ENCODE data around the gene MSLN. TPM values are rescaled to one million over a fixed set of nuclear protein-coding genes. Genes with fewer than 3 reads are reported as not detected.

The MSLN gene
- total RNA-seq, 1 donor from 2014 or later: 93.3 TPM

DNA sequence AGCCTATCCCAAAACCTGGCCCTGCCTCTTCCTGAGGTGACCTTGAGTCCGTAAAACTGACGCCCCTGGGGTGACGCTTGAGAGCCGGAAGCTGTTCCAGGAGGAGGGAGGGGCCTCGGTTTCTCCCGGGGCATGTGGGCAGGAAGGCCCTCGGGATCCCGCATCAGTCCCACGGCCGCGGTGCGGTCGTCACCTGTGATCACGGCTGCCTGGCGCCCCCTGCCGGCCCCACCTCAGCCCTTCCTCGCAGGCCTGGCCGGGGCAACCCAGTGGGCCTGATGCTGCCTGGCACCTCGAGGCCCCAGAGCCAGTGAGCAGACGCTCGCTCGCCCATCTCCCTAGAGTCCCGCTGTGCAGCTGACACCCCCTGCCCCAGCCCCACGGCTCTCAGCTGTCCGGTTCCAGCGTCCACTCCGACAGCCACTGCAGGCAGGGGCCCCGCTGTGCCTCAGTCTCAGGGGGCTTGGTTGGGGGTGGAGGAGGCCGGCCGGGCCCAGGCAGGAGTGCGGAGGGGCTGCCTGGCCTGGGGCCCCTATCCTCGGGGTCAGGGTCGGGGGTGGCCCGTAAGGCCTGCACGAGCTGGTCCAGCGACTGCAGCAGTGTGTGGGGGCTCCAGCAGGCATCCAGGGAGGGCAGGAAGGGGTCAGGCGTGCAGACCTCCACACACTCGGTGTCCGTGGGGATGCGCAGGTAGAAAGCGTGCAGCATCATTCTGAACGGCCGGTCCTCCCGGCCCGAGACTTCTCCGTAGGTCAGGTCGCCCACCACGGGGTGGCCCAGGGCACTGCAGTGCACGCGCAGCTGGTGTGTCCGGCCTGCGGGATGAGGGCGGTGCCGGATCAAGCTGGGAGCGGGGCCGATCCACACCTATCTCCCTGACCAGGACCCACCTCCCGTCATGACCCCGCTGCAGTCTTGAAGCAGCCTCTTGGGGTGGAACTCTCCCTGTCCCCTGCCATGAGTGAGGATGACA lies 25.3 kb downstream of the MSLN start:
- TF ChIP-seq, protein P1, sequence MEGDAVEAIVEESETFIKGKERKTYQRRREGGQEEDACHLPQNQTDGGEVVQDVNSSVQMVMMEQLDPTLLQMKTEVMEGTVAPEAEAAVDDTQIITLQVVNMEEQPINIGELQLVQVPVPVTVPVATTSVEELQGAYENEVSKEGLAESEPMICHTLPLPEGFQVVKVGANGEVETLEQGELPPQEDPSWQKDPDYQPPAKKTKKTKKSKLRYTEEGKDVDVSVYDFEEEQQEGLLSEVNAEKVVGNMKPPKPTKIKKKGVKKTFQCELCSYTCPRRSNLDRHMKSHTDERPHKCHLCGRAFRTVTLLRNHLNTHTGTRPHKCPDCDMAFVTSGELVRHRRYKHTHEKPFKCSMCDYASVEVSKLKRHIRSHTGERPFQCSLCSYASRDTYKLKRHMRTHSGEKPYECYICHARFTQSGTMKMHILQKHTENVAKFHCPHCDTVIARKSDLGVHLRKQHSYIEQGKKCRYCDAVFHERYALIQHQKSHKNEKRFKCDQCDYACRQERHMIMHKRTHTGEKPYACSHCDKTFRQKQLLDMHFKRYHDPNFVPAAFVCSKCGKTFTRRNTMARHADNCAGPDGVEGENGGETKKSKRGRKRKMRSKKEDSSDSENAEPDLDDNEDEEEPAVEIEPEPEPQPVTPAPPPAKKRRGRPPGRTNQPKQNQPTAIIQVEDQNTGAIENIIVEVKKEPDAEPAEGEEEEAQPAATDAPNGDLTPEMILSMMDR (IDR thresholded peaks at IDR 0.05): peak; percentile 74
- intact Hi-C loops (cut with DNase I): loop anchor here (10.0 kb wide), 1 partner anchor 71 kb away; the partner anchor contains the start of gene METRN
- peaks cover 18% of the 10 kb centered on the region for H3K27me3 ChIP-seq
- no peak overlapping the region for H3K4me3 ChIP-seq
- ATAC-seq (peak; percentile 54), DNase-seq (peak; percentile 89)
- no peaks in the 10 kb centered on the region for H3K36me3 ChIP-seq
- H3K4me1 ChIP-seq: peaks cover 10% of the 10 kb centered on the region
- H3K9me3 ChIP-seq: no peaks in the 10 kb centered on the region
- H3K27ac ChIP-seq: no peak overlapping the region

DNA sequence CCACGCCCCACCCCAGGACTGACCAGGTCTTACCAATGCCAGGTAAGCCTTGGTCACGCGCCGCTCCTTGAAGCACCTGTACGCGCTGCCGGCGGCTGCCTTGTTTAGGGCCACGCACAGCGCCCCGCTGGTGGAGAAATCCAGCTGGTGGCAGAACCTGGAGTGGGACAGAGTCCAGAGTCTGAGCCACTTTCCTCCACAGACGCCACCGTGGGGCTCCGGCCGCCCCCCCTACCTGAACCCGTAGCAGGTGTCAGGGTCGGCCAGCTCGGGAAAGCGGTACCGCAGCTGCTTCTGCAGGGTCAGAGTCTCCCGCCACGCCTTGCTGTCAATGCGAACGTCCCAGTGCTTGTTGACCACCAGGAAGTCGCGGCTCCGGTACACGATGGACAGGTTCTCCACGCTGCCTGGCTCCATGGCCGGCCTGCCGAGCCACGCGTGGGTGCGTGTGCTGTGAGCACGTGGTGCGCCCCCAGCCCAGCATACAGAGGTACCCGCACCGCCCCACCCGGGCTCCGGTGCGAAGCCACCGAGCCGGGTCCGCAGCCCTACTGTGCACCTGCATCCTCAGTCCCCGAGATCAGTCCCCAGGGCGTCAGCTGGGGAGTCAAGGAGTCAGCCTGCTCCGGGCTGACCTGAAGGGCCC lies 26.9 kb downstream of the MSLN start:
- DNase-seq: no peak
- Histone ChIP-seq H3K4me1 (peaks cover 10% of the 10 kb centered on the region), H3K36me3 (no peaks in the 10 kb centered on the region)

DNA sequence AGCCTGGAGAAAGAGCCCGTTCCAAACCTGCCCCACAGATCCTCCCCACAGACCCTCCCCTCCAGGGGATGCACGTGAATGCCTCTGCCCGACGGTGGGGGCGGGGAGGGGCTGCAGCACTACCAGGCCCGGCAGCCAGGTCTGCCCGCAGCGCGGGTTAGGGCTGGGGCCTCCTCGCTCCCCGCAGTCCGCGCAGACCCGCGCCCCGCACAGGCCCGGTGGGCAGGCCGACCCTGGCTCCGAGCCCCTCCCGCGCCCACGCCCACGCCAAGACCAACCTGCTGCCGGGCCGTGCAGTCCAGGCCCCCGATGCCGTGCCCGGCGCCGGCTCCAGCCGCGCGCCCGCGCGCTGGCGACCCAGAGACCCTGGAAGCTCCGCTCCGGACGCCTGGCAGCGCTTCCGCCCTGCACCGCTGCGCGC lies 27.5 kb downstream of the MSLN start, which contains the start of gene RPUSD1:
RPUSD1 (minus strand) TSS at position 404 of the 421 bp plus-strand sequence. CDS start 644 bp downstream, outside the sequence.
- ATAC-seq: peak; percentile 1

More for the DNA sequence above, 26.9 kb downstream of the MSLN start:
- Histone ChIP-seq H3K27ac (peak overlapping the region; percentile 77), H3K4me3 (peak overlapping the region; percentile 72), H3K9me3 (no peaks in the 10 kb centered on the region), H3K27me3 (peaks cover 12% of the 10 kb centered on the region)
- ATAC-seq: no peak
- intact Hi-C loops (cut with DNase I): loop anchor here (10.0 kb wide), 1 partner anchor 73 kb away; the partner anchor contains the start of gene METRN
- TF ChIP-seq, protein P1 (IDR thresholded peaks at IDR 0.05): no peak

DNA sequence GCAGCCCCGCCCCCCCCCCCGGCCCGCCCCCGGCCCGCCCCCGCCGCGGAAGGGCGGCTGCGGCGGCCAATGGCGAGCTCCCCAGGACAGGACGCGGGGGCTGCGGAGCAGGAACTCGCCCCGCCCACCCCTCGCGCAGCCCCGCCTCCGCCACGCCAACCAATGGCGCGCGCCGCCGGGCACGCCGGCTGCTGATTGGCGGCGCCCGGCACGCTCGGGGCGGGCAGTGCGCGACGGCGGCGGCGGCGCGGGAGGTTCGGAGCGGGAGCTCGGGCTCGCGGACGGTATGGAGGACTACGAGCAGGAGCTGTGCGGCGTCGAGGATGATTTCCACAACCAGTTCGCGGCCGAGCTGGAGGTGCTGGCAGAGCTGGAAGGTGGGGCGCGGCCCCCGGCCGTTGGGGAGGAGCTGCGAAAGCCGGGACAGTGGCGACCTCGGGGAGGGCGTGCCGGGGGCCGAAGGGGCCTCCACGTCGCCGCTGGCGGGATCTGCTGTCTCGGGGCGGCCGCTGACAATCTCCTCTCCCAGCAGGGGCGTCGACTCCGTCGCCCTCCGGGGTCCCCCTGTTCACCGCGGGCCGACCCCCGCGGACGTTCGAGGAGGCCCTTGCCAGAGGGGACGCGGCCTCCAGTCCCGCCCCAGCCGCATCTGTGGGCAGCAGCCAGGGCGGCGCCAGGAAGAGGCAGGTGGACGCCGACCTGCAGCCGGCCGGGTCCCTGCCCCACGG lies 28.0 kb downstream of the MSLN start, which contains the start of gene CHTF18:
CHTF18 (plus strand) TSS at position 222 of the 728 bp plus-strand sequence; CDS start at position 287, 65 bp downstream.
- TF ChIP-seq, protein P1 (IDR thresholded peaks at IDR 0.05): no peak
- intact Hi-C loops (cut with DNase I): loop anchor here (10.0 kb wide), 1 partner anchor 74 kb away; the partner anchor contains the start of gene METRN
- DNase-seq (peak; percentile 96), ATAC-seq (peak; percentile 93)
- Histone ChIP-seq H3K36me3 (no peaks in the 10 kb centered on the region), H3K27ac (peak within 1 kb of the TSS; percentile 77), H3K4me1 (peaks cover 10% of the 10 kb centered on the region), H3K27me3 (peaks cover 2% of the 10 kb centered on the region), H3K9me3 (no peaks in the 10 kb centered on the region), H3K4me3 (peak within 1 kb of the TSS; percentile 81)

More for the DNA sequence above, 27.5 kb downstream of the MSLN start, which contains the start of gene RPUSD1:
- peaks cover 7% of the 10 kb centered on the region for H3K27me3 ChIP-seq
- DNase-seq: peak; percentile 75
- H3K4me3 ChIP-seq: peak within 1 kb of the TSS; percentile 81
- no peaks in the 10 kb centered on the region for H3K36me3 ChIP-seq
- H3K4me1 ChIP-seq: peaks cover 10% of the 10 kb centered on the region
- intact Hi-C loops (cut with DNase I): loop anchor here (10.0 kb wide), 1 partner anchor 73 kb away; the partner anchor contains the start of gene METRN
- peak within 1 kb of the TSS; percentile 77 for H3K27ac ChIP-seq
- H3K9me3 ChIP-seq: no peaks in the 10 kb centered on the region
- TF ChIP-seq, protein P1 (IDR thresholded peaks at IDR 0.05): no peak

Data from upper lobe of right lung (tissue), 1 donor.